HEK293 (cell line): ENCODE measurements around the gene DDRGK1.

Experiments
- GLIS2 ChIP-seq: fragments of 450-650 bp; formaldehyde crosslinking; IDR thresholded peaks from 2 replicates; pipeline ENCODE4 v1.5.1; 2016; ENCODE audit warnings: missing biosample characterization, missing genetic modification characterization
- OVOL3 ChIP-seq: fragments of 450-650 bp; formaldehyde crosslinking; IDR thresholded peaks from 2 replicates; pipeline ENCODE4 v1.5.1; 2016; ENCODE audit warnings: missing biosample characterization, missing genetic modification characterization
- SP2 ChIP-seq: fragments of 450-650 bp; formaldehyde crosslinking; IDR thresholded peaks from 2 replicates; pipeline ENCODE4 v1.5.1; 2016; ENCODE audit warnings: missing biosample characterization, missing genetic modification characterization
- SP7 ChIP-seq: fragments of 450-650 bp; formaldehyde crosslinking; IDR thresholded peaks from 2 replicates; pipeline ENCODE4 v1.5.1; 2016; ENCODE audit warnings: missing biosample characterization, missing genetic modification characterization
- YY1 ChIP-seq: fragments of 450-650 bp; formaldehyde crosslinking; IDR thresholded peaks from 2 replicates; pipeline ENCODE4 v1.5.1; 2018; ENCODE audit warnings: missing biosample characterization, missing genetic modification characterization
- ZBTB8A ChIP-seq: fragments of 450-650 bp; formaldehyde crosslinking; IDR thresholded peaks from 2 replicates; pipeline ENCODE4 v1.5.1; 2016; ENCODE audit warnings: missing biosample characterization, missing genetic modification characterization
- ZNF2 ChIP-seq: fragments of 450-650 bp; formaldehyde crosslinking; IDR thresholded peaks from 2 replicates; pipeline ENCODE4 v1.5.1; 2016; ENCODE audit warnings: missing biosample characterization, missing genetic modification characterization
- ZNF202 ChIP-seq: fragments of 450-650 bp; formaldehyde crosslinking; IDR thresholded peaks from 2 replicates; pipeline ENCODE4 v1.5.1; 2016; ENCODE audit warnings: missing biosample characterization, missing genetic modification characterization, borderline replicate concordance
- ZNF501 ChIP-seq: fragments of 450-650 bp; formaldehyde crosslinking; IDR thresholded peaks from 2 replicates; pipeline ENCODE4 v1.5.1; 2016; ENCODE audit warnings: missing biosample characterization, missing genetic modification characterization
- ZNF514 ChIP-seq: fragments of 450-650 bp; formaldehyde crosslinking; IDR thresholded peaks from 2 replicates; pipeline ENCODE4 v1.5.1; 2016; ENCODE audit warnings: missing biosample characterization, missing genetic modification characterization
- ZNF600 ChIP-seq: fragments of 450-650 bp; formaldehyde crosslinking; IDR thresholded peaks from 2 replicates; pipeline ENCODE4 v1.5.1; 2016; ENCODE audit warnings: missing biosample characterization, missing genetic modification characterization
- ZNF777 ChIP-seq: fragments of 450-650 bp; formaldehyde crosslinking; IDR thresholded peaks from 2 replicates; pipeline ENCODE4 v1.5.1; 2017; ENCODE audit warnings: missing biosample characterization, missing genetic modification characterization, borderline replicate concordance
- ZSCAN16 ChIP-seq: fragments of 450-650 bp; formaldehyde crosslinking; IDR thresholded peaks from 2 replicates; pipeline ENCODE4 v1.5.1; 2016; ENCODE audit warnings: missing biosample characterization, missing genetic modification characterization
- ZSCAN30 ChIP-seq: fragments of 450-650 bp; IDR thresholded peaks from 2 replicates; pipeline ENCODE4 v1.5.1; 2018; ENCODE audit warnings: missing biosample characterization, mild to moderate bottlenecking, missing genetic modification characterization, moderate library complexity
- ZXDB ChIP-seq: fragments of 450-650 bp; formaldehyde crosslinking; IDR thresholded peaks from 2 replicates; pipeline ENCODE4 v1.5.1; 2016; ENCODE audit warnings: missing biosample characterization, missing genetic modification characterization
- TF ChIP-seq, protein P1 (sequence below): fragments of 450-650 bp; formaldehyde crosslinking; conservative IDR thresholded peaks from 2 replicates; pipeline ENCODE4 v1.5.1; 2016; ENCODE audit warnings: low read depth, missing biosample characterization, missing genetic modification characterization
- TF ChIP-seq, protein P2 (sequence below): fragments of 450-650 bp; formaldehyde crosslinking; conservative IDR thresholded peaks from 2 replicates; pipeline ENCODE4 v1.5.1; 2016; ENCODE audit warnings: low read depth, missing biosample characterization, missing genetic modification characterization
- TF ChIP-seq, protein P3 (sequence below): fragments of 450-650 bp; formaldehyde crosslinking; IDR thresholded peaks from 2 replicates; pipeline ENCODE4 v1.5.1; 2016; ENCODE audit warnings: missing biosample characterization, missing genetic modification characterization
- TF ChIP-seq, protein P4 (sequence below): fragments of 450-650 bp; formaldehyde crosslinking; IDR thresholded peaks from 2 replicates; pipeline ENCODE4 v1.5.1; 2016; ENCODE audit warnings: missing biosample characterization, missing genetic modification characterization

The DDRGK1 gene

DNA sequence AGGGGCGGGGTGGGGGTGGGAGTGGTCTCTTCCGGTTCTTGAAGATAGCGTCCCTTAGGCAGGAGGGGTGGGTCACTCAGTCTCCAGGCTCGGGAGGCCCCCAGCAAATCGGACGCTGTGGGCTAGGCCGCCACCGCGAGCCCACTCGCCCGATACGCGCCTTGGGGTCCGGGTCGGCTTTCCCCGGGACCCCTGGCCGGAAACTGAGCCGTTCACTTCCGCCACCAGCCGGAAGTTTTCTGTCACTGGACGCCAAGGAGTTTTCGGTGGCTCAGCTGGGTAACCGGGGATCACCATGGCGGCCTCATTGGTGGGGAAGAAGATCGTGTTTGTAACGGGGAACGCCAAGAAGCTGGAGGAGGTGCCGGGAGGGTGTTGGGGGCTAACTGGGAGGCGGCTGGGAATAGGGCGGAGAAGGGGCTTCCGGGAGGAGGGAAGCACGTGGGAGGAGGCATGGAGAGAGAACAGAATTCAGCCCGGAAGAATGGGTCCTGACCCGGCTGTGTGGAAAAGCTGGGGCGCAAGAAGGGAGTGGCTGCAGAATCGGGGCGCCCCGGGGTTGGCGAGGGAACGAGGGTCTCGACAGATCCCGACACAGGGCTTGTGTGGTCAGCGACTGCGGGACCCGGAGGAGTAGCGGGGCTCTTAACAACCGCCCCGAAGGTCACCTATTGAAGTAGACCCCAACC is 4.9 kb upstream of the DDRGK1 start, which contains the start of gene ITPA (continued):
- TF ChIP-seq, protein P1, sequence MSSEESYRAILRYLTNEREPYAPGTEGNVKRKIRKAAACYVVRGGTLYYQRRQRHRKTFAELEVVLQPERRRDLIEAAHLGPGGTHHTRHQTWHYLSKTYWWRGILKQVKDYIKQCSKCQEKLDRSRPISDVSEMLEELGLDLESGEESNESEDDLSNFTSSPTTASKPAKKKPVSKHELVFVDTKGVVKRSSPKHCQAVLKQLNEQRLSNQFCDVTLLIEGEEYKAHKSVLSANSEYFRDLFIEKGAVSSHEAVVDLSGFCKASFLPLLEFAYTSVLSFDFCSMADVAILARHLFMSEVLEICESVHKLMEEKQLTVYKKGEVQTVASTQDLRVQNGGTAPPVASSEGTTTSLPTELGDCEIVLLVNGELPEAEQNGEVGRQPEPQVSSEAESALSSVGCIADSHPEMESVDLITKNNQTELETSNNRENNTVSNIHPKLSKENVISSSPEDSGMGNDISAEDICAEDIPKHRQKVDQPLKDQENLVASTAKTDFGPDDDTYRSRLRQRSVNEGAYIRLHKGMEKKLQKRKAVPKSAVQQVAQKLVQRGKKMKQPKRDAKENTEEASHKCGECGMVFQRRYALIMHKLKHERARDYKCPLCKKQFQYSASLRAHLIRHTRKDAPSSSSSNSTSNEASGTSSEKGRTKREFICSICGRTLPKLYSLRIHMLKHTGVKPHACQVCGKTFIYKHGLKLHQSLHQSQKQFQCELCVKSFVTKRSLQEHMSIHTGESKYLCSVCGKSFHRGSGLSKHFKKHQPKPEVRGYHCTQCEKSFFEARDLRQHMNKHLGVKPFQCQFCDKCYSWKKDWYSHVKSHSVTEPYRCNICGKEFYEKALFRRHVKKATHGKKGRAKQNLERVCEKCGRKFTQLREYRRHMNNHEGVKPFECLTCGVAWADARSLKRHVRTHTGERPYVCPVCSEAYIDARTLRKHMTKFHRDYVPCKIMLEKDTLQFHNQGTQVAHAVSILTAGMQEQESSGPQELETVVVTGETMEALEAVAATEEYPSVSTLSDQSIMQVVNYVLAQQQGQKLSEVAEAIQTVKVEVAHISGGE (tag by site-specific recombination) = peak; percentile 97
- TF ChIP-seq SP2 (tag by site-specific recombination) = peak; percentile 86
- peak; percentile 58; the same call in 1 of the 2 replicates for TF ChIP-seq ZSCAN30
- peak; percentile 65; the same call in 1 of the 2 replicates for TF ChIP-seq ZNF777 (tag by site-specific recombination)
- peak; percentile 50; the same call in 1 of the 2 replicates for TF ChIP-seq YY1 (tag by site-specific recombination)
- no peak for TF ChIP-seq ZNF514 (tag by site-specific recombination)
- no peak for TF ChIP-seq OVOL3
- TF ChIP-seq, protein P2, sequence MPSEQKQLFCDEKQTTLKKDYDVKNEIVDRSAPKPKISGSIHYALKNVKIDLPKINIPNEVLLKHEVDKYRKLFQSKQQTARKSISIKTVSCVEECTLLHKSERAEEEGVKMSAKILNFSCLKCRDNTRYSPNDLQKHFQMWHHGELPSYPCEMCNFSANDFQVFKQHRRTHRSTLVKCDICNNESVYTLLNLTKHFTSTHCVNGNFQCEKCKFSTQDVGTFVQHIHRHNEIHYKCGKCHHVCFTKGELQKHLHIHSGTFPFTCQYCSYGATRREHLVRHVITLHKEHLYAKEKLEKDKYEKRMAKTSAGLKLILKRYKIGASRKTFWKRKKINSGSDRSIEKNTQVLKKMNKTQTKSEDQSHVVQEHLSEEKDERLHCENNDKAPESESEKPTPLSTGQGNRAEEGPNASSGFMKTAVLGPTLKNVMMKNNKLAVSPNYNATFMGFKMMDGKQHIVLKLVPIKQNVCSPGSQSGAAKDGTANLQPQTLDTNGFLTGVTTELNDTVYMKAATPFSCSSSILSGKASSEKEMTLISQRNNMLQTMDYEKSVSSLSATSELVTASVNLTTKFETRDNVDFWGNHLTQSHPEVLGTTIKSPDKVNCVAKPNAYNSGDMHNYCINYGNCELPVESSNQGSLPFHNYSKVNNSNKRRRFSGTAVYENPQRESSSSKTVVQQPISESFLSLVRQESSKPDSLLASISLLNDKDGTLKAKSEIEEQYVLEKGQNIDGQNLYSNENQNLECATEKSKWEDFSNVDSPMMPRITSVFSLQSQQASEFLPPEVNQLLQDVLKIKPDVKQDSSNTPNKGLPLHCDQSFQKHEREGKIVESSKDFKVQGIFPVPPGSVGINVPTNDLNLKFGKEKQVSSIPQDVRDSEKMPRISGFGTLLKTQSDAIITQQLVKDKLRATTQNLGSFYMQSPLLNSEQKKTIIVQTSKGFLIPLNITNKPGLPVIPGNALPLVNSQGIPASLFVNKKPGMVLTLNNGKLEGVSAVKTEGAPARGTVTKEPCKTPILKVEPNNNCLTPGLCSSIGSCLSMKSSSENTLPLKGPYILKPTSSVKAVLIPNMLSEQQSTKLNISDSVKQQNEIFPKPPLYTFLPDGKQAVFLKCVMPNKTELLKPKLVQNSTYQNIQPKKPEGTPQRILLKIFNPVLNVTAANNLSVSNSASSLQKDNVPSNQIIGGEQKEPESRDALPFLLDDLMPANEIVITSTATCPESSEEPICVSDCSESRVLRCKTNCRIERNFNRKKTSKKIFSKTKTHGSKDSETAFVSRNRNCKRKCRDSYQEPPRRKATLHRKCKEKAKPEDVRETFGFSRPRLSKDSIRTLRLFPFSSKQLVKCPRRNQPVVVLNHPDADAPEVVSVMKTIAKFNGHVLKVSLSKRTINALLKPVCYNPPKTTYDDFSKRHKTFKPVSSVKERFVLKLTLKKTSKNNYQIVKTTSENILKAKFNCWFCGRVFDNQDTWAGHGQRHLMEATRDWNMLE (tag by site-specific recombination) = peak; percentile 97
- TF ChIP-seq ZSCAN16 = peak; percentile 13; the same call in 1 of the 2 replicates
- peak; percentile 57 for TF ChIP-seq ZBTB8A
- TF ChIP-seq ZNF600 (tag by site-specific recombination) = peak; percentile 27; the same call in 1 of the 2 replicates
- TF ChIP-seq ZXDB = peak; percentile 89
- TF ChIP-seq ZNF2 (tag by site-specific recombination) = peak; percentile 42; the same call in 1 of the 2 replicates
- TF ChIP-seq GLIS2 (tag by site-specific recombination) = peak; percentile 85
- TF ChIP-seq ZNF202 (tag by site-specific recombination) = no peak
- TF ChIP-seq, protein P3, sequence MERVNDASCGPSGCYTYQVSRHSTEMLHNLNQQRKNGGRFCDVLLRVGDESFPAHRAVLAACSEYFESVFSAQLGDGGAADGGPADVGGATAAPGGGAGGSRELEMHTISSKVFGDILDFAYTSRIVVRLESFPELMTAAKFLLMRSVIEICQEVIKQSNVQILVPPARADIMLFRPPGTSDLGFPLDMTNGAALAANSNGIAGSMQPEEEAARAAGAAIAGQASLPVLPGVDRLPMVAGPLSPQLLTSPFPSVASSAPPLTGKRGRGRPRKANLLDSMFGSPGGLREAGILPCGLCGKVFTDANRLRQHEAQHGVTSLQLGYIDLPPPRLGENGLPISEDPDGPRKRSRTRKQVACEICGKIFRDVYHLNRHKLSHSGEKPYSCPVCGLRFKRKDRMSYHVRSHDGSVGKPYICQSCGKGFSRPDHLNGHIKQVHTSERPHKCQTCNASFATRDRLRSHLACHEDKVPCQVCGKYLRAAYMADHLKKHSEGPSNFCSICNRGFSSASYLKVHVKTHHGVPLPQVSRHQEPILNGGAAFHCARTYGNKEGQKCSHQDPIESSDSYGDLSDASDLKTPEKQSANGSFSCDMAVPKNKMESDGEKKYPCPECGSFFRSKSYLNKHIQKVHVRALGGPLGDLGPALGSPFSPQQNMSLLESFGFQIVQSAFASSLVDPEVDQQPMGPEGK (tag by site-specific recombination) = peak; percentile 59
- TF ChIP-seq, protein P4, sequence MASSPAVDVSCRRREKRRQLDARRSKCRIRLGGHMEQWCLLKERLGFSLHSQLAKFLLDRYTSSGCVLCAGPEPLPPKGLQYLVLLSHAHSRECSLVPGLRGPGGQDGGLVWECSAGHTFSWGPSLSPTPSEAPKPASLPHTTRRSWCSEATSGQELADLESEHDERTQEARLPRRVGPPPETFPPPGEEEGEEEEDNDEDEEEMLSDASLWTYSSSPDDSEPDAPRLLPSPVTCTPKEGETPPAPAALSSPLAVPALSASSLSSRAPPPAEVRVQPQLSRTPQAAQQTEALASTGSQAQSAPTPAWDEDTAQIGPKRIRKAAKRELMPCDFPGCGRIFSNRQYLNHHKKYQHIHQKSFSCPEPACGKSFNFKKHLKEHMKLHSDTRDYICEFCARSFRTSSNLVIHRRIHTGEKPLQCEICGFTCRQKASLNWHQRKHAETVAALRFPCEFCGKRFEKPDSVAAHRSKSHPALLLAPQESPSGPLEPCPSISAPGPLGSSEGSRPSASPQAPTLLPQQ (tag by site-specific recombination) = peak; percentile 58
- peak; percentile 36; the same call in 1 of the 2 replicates for TF ChIP-seq SP7
- peak; percentile 25; the same call in 1 of the 2 replicates for TF ChIP-seq ZNF501 (tag by site-specific recombination)
- TF ChIP-seq, all 188 proteins: peak for 36
